ENCODE results near the gene SLC17A1.
"Not testable (repeated sequence)": the region's sequence is repeated elsewhere in the genome, so short reads cannot be mapped to it uniquely, and the experiment has no call there.

The SLC17A1 gene

GRCh38 chr6:25756382-25757363, 75.2 kb downstream of the SLC17A1 start:
- DNase-seq (ENCODE audit: low spot score) = no peak

- no peak for DNase-seq (ENCODE audit: low spot score)
Measured at GRCh38 chr6:25755483-25755882, 76.4 kb downstream of the SLC17A1 start.

DNA sequence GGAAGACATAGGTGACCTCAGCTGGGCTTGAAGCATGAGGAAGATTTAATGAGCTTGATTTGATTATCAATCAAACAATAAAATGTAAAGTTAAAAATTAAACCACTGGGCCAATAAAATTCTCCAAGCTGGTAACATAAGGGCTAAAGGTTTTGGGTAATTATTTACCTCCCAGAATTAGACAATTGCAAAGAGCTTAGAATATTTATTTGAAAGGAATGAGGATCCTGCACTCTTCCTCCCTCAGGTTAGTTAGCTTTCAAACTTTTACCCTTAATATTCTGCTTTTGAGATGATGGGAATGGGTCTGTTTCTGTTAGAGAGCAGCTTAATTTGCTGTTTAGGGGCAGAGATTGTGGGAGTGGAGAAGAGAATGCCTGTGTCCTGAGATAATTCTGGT, 77.3 kb downstream of the SLC17A1 start, which contains the start of gene SLC17A4:
TSS of gene SLC17A4 (plus strand) at position 208 of the 400 bp plus-strand sequence. CDS start 7,221 bp downstream, outside the sequence.
- no peak for DNase-seq (ENCODE audit: low spot score)

DNA sequence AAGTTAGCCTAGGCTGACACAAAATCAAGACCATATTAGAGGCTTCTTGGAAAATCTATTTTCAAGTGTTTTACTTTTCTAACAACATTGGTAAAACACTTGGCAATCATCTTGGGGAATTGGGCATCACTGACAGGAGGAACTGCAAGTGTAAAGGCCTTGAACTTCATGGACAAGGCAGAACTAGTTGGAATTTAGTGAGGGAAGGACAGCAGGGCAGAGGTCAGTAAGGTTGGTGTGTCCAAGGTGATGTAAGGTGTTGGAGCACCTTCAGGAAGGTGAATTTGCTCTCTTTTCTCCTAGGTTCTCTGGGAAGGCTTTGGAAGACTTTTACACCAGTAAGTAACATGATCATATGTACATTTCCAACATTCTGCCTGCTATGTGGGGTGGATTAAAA, 78.8 kb downstream of the SLC17A1 start:
- DNase-seq (ENCODE audit: low spot score) = no peak

DNA sequence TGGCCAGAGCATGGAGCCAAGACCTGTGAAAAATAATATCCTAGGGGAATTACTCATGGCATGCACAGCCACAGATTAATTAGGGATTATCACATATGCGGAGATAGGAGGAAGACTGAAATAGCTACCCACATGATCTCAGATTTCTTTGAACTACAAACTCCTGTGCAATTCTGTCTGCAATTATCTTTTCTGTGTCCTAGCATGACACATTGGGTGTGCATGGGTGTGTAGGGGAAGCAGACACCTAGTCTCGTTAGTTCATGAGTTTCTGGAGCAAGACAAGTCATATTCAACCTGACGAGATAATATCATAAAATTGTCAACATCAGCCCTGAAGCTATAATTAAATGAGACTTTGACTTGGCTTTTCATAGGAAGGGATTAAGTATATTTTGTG, 80.9 kb downstream of the SLC17A1 start:
- no peak for DNase-seq (ENCODE audit: low spot score)

DNA sequence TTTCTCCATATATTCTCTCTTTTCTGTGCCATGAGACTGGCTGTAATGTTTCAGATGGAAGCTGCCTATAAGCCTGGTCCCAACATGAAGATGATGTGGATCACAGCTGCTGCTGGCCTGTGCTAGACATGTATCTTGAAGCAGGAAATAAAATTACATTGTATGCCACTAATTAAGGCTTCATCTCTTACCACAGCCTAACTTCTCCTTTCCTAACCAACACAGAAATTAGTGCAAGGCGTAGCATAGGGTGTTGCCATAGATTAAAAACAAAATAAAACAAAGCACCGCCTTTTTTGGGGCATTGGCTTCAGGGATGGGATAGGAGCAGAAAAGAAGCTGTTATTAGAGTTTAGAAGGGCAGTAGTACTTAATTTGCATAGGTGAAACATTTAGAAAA, 82.0 kb downstream of the SLC17A1 start:
- no peak for DNase-seq (ENCODE audit: low spot score)

- DNase-seq (ENCODE audit: low spot score) = not testable (repeated sequence)
Measured at GRCh38 chr6:25748601-25749517, 83.0 kb downstream of the SLC17A1 start.

- no peak for DNase-seq (ENCODE audit: low spot score)
Measured at GRCh38 chr6:25748049-25748448, 83.8 kb downstream of the SLC17A1 start.

- DNase-seq (ENCODE audit: low spot score) = no peak
Measured at GRCh38 chr6:25747477-25747876, 84.4 kb downstream of the SLC17A1 start.

DNA sequence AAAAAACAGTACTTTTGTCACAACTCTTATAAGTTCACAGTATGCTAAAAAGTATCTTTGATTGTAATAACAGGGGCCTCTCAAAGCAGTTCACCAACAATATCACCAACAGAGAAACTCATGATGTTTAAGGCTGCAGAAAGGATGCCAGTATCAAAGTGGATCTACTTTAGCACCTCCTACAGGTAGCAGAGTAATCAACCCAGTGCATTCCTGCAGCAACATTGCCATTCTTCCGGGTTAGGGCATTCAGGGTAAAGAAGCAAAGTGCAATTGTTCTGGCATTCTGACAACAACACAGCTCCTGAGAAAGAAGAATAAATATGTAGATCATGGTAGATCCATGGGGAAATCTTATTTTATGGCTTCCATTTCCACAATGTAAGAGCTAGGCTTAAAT, 84.9 kb downstream of the SLC17A1 start:
- DNase-seq (ENCODE audit: low spot score) = no peak

GRCh38 chr6:25745836-25746235, 86.0 kb downstream of the SLC17A1 start:
- no peak for DNase-seq (ENCODE audit: low spot score)

DNA sequence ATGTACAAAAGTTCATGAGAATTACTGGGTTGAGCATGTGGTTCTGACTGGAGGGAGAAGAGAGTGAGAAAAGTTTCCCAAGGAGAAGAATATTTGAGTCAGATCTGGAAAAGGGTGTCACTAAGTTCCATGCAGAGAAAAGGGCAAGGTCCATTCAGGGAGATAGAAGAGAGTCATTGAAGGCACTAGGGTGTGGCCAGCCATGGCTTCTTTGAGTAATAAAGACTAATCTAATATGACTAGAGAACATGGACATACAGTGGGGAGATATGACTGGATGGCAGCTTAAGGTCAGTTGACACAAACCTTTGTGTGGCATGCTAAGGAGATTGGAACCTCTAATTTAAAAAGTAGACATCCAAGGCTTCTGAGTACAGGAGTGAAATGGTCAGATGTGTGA, 88.0 kb downstream of the SLC17A1 start:
- no peak for DNase-seq (ENCODE audit: low spot score)

GRCh38 chr6:25735261-25735660, 96.6 kb downstream of the SLC17A1 start:
- no peak for DNase-seq (ENCODE audit: low spot score)

Measured in ecto neural progenitor cell (in vitro differentiated cells).